Measurements from ENCODE around the gene IGFBP2.

- no peak for TF ChIP-seq CTCF (conservative IDR thresholded peaks at IDR 0.05)
- no peak for TF ChIP-seq ZFX (IDR thresholded peaks at IDR 0.05)
These were observed 53.9 kb downstream of the IGFBP2 start for GRCh38 chr2:216687111-216687510.
